ENCODE data around the gene CT47C1. TPM values are rescaled to one million over a fixed set of nuclear protein-coding genes. Genes with fewer than 3 reads are reported as not detected.

CT47C1 gene
- total and polyA plus RNA-seq, 9 of the 15 experiments (the other 6 are each of a cell fraction or from before 2014, with no cell fraction given): not detected

- FAIRE-seq: no peak
- no peaks in the 10 kb centered on the region for H3K9me1 ChIP-seq (ENCODE audit: control insufficient read depth, insufficient read depth, low read length)
- no TSS peak for BruUV-seq (replicated peaks)
Observed at GRCh38 chrX:119084766-119085165, 12.0 kb downstream of the CT47C1 start.

More at GRCh38 chrX:119084766-119085165, 12.0 kb downstream of the CT47C1 start:
- DNase-seq (ENCODE audit: extremely low read depth in 1 of 4, low spot score in 3 of 4) (no peak), ATAC-seq (no peak)
- H3K27me3 ChIP-seq (ENCODE audit: control insufficient read depth in 2 of 2, insufficient read depth in 2 of 2, low read length in 2 of 2): peaks cover 2 to 16% of the 10 kb centered on the region in 2 experiments; a peak in 4 of 5 replicates
- no peak overlapping the region for H2AFZ ChIP-seq (ENCODE audit: low read depth, low read length)
- POLR2A ChIA-PET: interaction anchor here (1.3 kb wide), 1 partner anchor 9 kb away, joined by 4 read pairs; no protein-coding TSS in a partner anchor
- no peak for TF ChIP-seq EZH2 (IDR thresholded peaks at IDR 0.05; ENCODE audit: borderline replicate concordance, low read depth, low read length)
- no peak for TF ChIP-seq PHF20 (IDR thresholded peaks at IDR 0.05; ENCODE audit: partially characterized antibody)
- TF ChIP-seq ZNF695 (CRISPR knock-in tag; IDR thresholded peaks at IDR 0.05): no peak
- TF ChIP-seq BRD9 (IDR thresholded peaks at IDR 0.05; ENCODE audit: low read depth, partially characterized antibody): no peak
- no peak for TF ChIP-seq ZNF639 (CRISPR knock-in tag; conservative IDR thresholded peaks at IDR 0.05 in 1 of 2, IDR thresholded peaks at IDR 0.05 in 1 of 2)
- no peak for TF ChIP-seq POLR2A (conservative IDR thresholded peaks at IDR 0.05)
- TF ChIP-seq TCF7L2 (IDR thresholded peaks at IDR 0.05; ENCODE audit: low read depth, low read length): no peak
- TF ChIP-seq IRF1 (CRISPR knock-in tag; IDR thresholded peaks at IDR 0.05; ENCODE audit: borderline replicate concordance): no peak
- no peak for TF ChIP-seq PKNOX1 (IDR thresholded peaks at IDR 0.05)
- TF ChIP-seq RBM25 (IDR thresholded peaks at IDR 0.05; ENCODE audit: low read depth, low read length, severe bottlenecking): no peak
- TF ChIP-seq BRCA1 (IDR thresholded peaks at IDR 0.05): no peak
- no peak for TF ChIP-seq BRCA1 (CRISPR knock-in tag; IDR thresholded peaks at IDR 0.05)
- no peak for TF ChIP-seq GABPB2 (CRISPR knock-in tag; conservative IDR thresholded peaks at IDR 0.05)
- TF ChIP-seq BRF1 (IDR thresholded peaks at IDR 0.05; ENCODE audit: borderline replicate concordance, extremely low read depth, insufficient read length): no peak
- TF ChIP-seq ZNF76 (CRISPR knock-in tag; IDR thresholded peaks at IDR 0.05; ENCODE audit: borderline replicate concordance): no peak
- TF ChIP-seq GABPA (tag; conservative IDR thresholded peaks at IDR 0.05; ENCODE audit: low read depth): no peak
- TF ChIP-seq HMGXB4 (CRISPR knock-in tag; IDR thresholded peaks at IDR 0.05): no peak
- TF ChIP-seq NBN (IDR thresholded peaks at IDR 0.05; ENCODE audit: low read depth): no peak
- H3K9me3 ChIP-seq (replicated peaks; ENCODE audit: control insufficient read depth, insufficient read depth, low read depth, low read length): no peaks in the 10 kb centered on the region
- H3K4me3 ChIP-seq: no peak overlapping the region
- H3K27ac ChIP-seq (ENCODE audit: extremely low read depth, low read depth, low read length): no peak overlapping the region
- CTCF ChIA-PET (ENCODE audit: low intra/inter-chr PET ratio): no interaction called here
- H3K4me2 ChIP-seq (ENCODE audit: insufficient read depth, low read length): no peak overlapping the region
- 0% methylated on average over 3 of the region's 3 CpGs for WGBS (ENCODE audit: insufficient coverage, low coverage, missing lambda C conversion rate)
- H3K4me1 ChIP-seq (replicated peaks in 1 of 2; ENCODE audit: control insufficient read depth in 2 of 2, insufficient read depth in 2 of 2, low read length in 2 of 2): no peaks in the 10 kb centered on the region
- H3K9ac ChIP-seq (ENCODE audit: insufficient read depth in 1 of 2, low read depth in 2 of 2, low read length in 2 of 2): no peak overlapping the region
- no peaks in the 10 kb centered on the region for H3K36me3 ChIP-seq (ENCODE audit: control insufficient read depth, insufficient read depth, low read length)
- intact Hi-C loops (cut with micrococcal nuclease) (no loop called here), in situ Hi-C loops (cut with MboI) (no loop called here)
- no peaks in the 10 kb centered on the region for H4K20me1 ChIP-seq (replicated peaks; ENCODE audit: control insufficient read depth, insufficient read depth, low read length)
- H3K79me2 ChIP-seq (ENCODE audit: control insufficient read depth, insufficient read depth, low read length): no peaks in the 10 kb centered on the region

All from K562 (cell line).